Measurements from ENCODE around the gene SLC35B1.

GRCh38 chr17:49730785-49731434 lies 23.1 kb upstream of the SLC35B1 start:
- TF ChIP-seq CTCF (IDR thresholded peaks at IDR 0.05), result no peak
- no peak for TF ChIP-seq POLR2A (IDR thresholded peaks at IDR 0.05)
- TF ChIP-seq POLR2AphosphoS5 (IDR thresholded peaks at IDR 0.05), result no peak

Data from breast epithelium (tissue), 3 donors.